GM12872 (cell line): ENCODE measurements around the gene LDLRAD3.

Experiments used
- TF ChIP-seq, protein P1 (sequence below): IDR thresholded peaks from 3 replicates; pipeline ENCODE4 v1.5.1; 2011; ENCODE audit warnings: low read depth, mild to moderate bottlenecking, low read length, moderate library complexity; ENCODE audit not compliant: insufficient read depth

Gene LDLRAD3

GRCh38 chr11:36033936-36034335 lies 90.1 kb downstream of the LDLRAD3 start:
- TF ChIP-seq, protein P1, sequence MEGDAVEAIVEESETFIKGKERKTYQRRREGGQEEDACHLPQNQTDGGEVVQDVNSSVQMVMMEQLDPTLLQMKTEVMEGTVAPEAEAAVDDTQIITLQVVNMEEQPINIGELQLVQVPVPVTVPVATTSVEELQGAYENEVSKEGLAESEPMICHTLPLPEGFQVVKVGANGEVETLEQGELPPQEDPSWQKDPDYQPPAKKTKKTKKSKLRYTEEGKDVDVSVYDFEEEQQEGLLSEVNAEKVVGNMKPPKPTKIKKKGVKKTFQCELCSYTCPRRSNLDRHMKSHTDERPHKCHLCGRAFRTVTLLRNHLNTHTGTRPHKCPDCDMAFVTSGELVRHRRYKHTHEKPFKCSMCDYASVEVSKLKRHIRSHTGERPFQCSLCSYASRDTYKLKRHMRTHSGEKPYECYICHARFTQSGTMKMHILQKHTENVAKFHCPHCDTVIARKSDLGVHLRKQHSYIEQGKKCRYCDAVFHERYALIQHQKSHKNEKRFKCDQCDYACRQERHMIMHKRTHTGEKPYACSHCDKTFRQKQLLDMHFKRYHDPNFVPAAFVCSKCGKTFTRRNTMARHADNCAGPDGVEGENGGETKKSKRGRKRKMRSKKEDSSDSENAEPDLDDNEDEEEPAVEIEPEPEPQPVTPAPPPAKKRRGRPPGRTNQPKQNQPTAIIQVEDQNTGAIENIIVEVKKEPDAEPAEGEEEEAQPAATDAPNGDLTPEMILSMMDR, result no peak

GRCh38 chr11:36034551-36035331 lies 90.9 kb downstream of the LDLRAD3 start:
- TF ChIP-seq, protein P1, result no peak

DNA sequence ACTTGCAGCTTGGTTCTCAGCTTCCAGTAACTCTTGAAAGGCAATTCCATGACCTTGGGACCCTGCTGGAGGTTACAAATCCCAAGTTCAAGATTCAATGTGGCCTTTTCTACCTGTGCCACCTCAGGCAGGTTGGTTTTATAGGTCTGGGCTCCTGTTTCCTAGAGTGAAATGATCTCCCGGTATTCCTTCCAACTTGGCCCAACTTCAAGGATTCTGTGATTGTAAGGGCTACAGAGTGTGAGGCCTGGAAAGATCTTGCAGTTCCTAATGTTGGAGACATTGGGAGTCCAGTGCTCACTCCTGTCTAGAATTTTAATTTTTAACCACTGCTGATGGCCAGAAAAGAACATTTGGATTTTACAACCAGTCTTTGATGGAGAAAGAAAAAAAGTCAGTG lies 91.6 kb downstream of the LDLRAD3 start:
- TF ChIP-seq, protein P1, result no peak

DNA sequence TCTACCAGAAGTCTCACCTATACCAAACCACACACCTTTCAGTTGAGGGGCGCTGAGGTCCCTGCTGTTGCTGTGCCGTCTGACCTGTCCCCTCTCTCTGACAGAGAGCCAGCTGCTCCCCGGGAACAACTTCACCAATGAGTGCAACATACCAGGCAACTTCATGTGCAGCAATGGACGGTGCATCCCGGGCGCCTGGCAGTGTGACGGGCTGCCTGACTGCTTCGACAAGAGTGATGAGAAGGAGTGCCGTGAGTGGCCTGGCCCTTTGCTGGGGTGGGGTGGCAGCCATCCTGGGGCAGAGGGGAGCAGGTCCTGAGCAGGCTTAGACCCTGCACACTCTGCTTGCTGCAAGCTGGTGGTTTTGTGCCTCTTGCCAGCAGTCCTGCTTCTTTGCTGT lies 92.1 kb downstream of the LDLRAD3 start:
- TF ChIP-seq, protein P1, result no peak

DNA sequence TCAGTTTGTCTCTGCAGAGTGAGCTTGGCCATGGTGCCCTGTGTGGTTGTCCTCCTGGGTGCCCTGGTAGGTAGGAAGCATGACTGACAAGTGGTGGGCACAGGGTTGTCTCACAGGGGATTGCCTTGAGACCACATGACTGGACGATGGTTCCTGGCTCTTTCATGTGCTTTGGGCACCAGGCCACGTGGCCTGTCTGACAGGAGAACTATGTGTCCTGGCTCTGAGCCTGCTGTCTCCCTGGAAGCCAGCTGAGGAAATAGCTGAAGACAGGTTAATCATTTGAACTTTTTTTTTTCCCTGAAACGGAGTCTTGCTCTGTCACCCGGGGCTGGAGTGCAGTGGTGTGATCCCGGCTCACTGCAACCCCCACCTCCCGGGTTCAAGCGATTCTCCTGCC lies 93.2 kb downstream of the LDLRAD3 start:
- TF ChIP-seq, protein P1, result no peak

- TF ChIP-seq, protein P1, result no peak
Measured at GRCh38 chr11:36038541-36038940, 94.7 kb downstream of the LDLRAD3 start.

DNA sequence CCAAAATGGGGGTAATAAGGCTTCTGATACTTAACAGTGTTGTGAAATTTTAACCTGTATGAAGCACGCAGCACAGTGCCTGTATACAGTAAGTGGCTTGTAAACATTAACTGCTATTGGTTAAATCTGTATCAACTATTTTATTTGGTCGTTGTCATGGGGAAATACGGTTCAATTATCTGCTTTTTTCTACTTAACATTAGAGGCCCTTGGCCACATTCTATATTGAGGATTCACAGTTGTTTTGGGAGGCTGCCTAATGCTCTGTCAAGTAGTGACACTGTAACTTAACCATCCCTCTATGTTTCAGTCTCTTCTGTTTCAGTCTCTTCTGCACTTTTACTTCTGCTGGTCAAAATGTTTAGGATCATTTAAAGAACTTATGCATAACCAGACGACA lies 95.6 kb downstream of the LDLRAD3 start:
- TF ChIP-seq, protein P1, result no peak
